Nephron (organoid): ENCODE results near the gene WNT1.

Source experiments
- H3K27ac Mint-ChIP-seq, 3 experiments: 2 replicates each; pipeline ENCODE4 v1.8.0; 2020; ENCODE audit warnings: mixed read lengths in 3 of 3, mild to moderate bottlenecking in 2 of 3, moderate library complexity in 1 of 3
- H3K27me3 Mint-ChIP-seq: 2 replicates; pipeline ENCODE4 v1.8.0; 2021; ENCODE audit warnings: low read depth, mild to moderate bottlenecking, moderate library complexity, mixed read lengths
- H3K36me3 Mint-ChIP-seq: 2 replicates; pipeline ENCODE4 v1.8.0; 2020; ENCODE audit warnings: low read depth, mixed read lengths
- H3K4me1 Mint-ChIP-seq: 2 replicates; pipeline ENCODE4 v1.8.0; 2020; ENCODE audit warnings: mixed read lengths
- H3K4me3 Mint-ChIP-seq, 3 experiments: 2 replicates each; pipeline ENCODE4 v1.8.0; 2020; ENCODE audit warnings: mild to moderate bottlenecking in 3 of 3, mixed read lengths in 3 of 3, moderate library complexity in 2 of 3
- H3K9me3 Mint-ChIP-seq: 2 replicates; pipeline ENCODE4 v1.8.0; 2020; ENCODE audit warnings: mixed read lengths
- TF ChIP-seq, protein P1 (sequence below), 3 experiments: fragments of 200-600 bp; sonication (generic); IDR thresholded peaks; one replicate each; pipeline ENCODE4 v1.5.0; 2021; ENCODE audit warnings: antibody characterized with exemption in 3 of 3; ENCODE audit not compliant: unreplicated experiment in 3 of 3

Gene WNT1

DNA sequence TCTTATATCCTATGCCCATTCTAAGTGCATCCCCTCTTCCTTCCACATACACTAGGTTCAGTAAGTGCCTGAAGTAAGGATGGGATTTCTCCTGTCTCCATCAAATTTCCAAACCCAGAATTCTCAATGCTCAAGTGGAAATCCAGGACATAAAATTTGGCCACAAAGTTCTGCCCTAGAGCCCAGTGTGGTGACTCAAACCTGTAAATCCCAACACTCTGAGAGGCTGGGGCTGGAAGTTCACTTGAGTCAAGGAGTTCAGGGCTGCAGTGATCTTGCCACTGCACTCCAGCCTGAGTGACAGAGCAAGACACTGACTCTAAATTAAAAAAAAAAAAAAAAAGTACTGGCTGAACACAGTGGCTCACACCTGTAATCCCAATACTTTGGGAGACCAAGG lies 16.3 kb upstream of the WNT1 start:
- Mint-ChIP-seq H3K27me3 (peaks cover 28% of the 10 kb centered on the region), H3K27ac (no peak overlapping the region), H3K9me3 (no peaks in the 10 kb centered on the region), H3K4me3 (no peak overlapping the region), H3K36me3 (no peaks in the 10 kb centered on the region), H3K4me1 (peaks cover 6% of the 10 kb centered on the region)
- TF ChIP-seq, protein P1, sequence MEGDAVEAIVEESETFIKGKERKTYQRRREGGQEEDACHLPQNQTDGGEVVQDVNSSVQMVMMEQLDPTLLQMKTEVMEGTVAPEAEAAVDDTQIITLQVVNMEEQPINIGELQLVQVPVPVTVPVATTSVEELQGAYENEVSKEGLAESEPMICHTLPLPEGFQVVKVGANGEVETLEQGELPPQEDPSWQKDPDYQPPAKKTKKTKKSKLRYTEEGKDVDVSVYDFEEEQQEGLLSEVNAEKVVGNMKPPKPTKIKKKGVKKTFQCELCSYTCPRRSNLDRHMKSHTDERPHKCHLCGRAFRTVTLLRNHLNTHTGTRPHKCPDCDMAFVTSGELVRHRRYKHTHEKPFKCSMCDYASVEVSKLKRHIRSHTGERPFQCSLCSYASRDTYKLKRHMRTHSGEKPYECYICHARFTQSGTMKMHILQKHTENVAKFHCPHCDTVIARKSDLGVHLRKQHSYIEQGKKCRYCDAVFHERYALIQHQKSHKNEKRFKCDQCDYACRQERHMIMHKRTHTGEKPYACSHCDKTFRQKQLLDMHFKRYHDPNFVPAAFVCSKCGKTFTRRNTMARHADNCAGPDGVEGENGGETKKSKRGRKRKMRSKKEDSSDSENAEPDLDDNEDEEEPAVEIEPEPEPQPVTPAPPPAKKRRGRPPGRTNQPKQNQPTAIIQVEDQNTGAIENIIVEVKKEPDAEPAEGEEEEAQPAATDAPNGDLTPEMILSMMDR (IDR thresholded peaks at IDR 0.05; ENCODE audit: unreplicated experiment in 3 of 3): no peak

DNA sequence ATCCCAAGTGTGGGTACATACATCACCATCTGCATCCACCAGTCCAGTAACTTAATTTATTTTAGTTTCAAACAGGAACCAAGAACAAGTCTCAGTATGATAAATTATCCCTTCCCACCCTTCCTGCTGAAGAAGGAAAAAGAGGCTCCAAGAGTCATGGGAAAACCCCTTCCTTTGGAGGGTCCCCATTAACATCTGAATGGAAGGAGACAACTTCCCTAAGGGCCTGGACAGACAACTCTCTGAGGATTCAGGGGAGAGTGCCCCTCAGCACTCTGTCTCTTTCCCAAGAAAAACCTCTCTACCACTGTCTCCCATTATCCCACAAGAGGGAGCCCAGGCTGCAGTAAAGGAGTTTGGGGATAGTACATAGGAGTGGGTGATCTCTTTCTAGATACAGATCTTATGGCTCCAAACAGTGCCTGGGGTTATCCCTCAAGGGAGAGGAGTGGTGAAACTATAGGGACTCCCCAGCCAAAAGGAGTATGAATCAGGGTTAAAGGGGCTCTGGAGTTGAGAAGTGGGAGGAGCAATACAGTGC lies 12.8 kb upstream of the WNT1 start:
- Mint-ChIP-seq H3K27ac (no peak overlapping the region), H3K36me3 (no peaks in the 10 kb centered on the region), H3K4me1 (peaks cover 10% of the 10 kb centered on the region), H3K4me3 (no peak overlapping the region), H3K9me3 (no peaks in the 10 kb centered on the region), H3K27me3 (peaks cover 56% of the 10 kb centered on the region)
- TF ChIP-seq, protein P1 (IDR thresholded peaks at IDR 0.05; ENCODE audit: unreplicated experiment in 3 of 3): peak in 2 of 3 experiments; percentile 24 to 44

DNA sequence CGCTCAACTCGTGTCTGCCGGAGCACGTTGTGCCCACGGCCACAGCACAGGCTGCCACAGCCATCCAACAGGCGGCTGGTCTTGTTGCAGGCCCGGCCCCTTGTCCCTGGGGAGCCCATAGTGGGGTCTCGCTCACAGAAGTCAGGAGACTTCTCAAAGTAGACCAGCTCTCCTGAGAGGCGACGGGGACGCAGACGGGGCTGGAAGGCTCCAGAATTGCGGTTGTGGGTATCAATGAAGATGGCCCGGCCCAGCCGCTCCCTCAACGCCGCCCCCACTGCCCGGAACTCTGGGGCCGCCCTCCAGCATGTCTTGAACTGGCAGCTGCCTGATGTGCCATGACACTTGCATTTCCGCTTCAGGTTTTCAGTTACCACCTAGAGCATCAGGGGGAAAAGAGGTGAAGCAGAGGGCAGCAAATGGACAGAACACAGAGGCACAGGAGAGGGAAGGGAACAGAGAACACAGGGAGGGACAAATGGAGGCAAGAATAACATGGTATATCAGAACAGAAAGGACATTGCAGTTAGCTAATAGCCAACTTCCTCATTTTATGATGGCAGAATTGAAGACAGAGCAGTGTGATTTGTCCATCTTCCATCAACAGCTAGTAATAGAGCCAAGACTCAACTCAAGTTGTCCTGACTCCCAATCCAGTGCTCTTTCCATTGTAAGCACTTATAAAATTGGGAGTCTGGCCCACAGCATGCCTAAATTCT lies 11.8 kb upstream of the WNT1 start:
- TF ChIP-seq, protein P1 (IDR thresholded peaks at IDR 0.05; ENCODE audit: unreplicated experiment in 3 of 3): no peak
- peaks cover 65% of the 10 kb centered on the region for H3K27me3 Mint-ChIP-seq
- no peak overlapping the region for H3K4me3 Mint-ChIP-seq
- no peak overlapping the region for H3K27ac Mint-ChIP-seq
- no peaks in the 10 kb centered on the region for H3K9me3 Mint-ChIP-seq
- peaks cover 19% of the 10 kb centered on the region for H3K4me1 Mint-ChIP-seq
- H3K36me3 Mint-ChIP-seq: no peaks in the 10 kb centered on the region

DNA sequence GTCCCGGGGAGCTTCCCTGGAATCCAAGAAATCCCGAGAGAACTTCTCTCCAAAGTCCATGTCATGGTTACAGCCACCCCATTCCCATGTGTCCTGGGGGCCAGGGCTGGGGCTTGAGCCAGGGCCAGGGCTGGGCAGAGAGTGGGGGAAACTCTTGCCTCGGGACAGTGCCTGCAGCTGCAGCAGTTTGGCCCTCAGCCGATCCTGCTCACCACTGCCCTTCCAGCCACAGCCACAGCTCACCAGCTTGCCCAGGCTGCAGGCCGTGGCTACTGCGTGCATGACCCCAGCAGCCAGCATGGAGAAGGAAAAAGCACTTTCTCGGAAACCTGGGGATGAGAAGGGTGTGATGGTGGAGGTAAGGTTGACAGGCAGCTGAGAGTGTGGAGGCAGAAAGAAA lies 10.1 kb upstream of the WNT1 start:
- Mint-ChIP-seq H3K4me1 (peaks cover 20% of the 10 kb centered on the region), H3K9me3 (no peaks in the 10 kb centered on the region), H3K27me3 (peaks cover 74% of the 10 kb centered on the region), H3K36me3 (no peaks in the 10 kb centered on the region), H3K4me3 (no peak overlapping the region), H3K27ac (no peak overlapping the region)
- TF ChIP-seq, protein P1 (IDR thresholded peaks at IDR 0.05; ENCODE audit: unreplicated experiment in 3 of 3): no peak

DNA sequence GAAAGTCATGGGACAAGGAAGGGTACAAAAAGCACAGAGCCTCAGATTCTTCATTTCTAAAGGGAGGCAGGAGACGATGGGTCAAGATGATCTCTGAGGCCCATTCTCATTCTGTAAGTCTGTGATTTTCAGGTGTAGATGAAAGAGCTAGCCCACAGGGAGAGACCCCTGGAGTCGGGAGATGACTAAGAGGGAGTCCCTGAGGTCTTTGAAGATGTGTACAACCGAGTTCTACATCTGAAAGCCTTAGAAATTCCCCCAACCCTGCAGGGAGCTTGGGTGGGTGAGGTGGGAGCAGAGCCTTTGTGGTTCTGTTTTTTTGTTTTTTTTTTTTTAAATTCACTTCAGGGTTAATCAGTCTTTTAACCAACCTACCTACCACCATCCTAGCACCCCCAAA lies 9.7 kb upstream of the WNT1 start:
- peaks cover 20% of the 10 kb centered on the region for H3K4me1 Mint-ChIP-seq
- H3K27me3 Mint-ChIP-seq: peaks cover 79% of the 10 kb centered on the region
- H3K9me3 Mint-ChIP-seq: no peaks in the 10 kb centered on the region
- H3K36me3 Mint-ChIP-seq: no peaks in the 10 kb centered on the region
- TF ChIP-seq, protein P1 (IDR thresholded peaks at IDR 0.05; ENCODE audit: unreplicated experiment in 3 of 3): no peak
- peak overlapping the region in 2 of 3 experiments; percentile 26 to 45 for H3K4me3 Mint-ChIP-seq
- H3K27ac Mint-ChIP-seq: no peak overlapping the region
